Type B pancreatic cell (in vitro differentiated cells): ENCODE data around the gene CBX1. TPM values are rescaled to one million over a fixed set of nuclear protein-coding genes. Genes with fewer than 3 reads are reported as not detected.
A peak's percentile ranks its signal among the peaks of the same experiment; 100 is the strongest.

Experiments
- DNase-seq: peaks from one replicate; pipeline ENCODE4 v3.0.0; 2021; ENCODE audit warnings: mixed read lengths; ENCODE audit not compliant: unreplicated experiment; ENCODE audit errors: extremely low spot score
- H3K27ac Mint-ChIP-seq: 2 replicates; pipeline ENCODE4 v1.8.0; 2021; ENCODE audit warnings: mild to moderate bottlenecking, mixed read lengths
- H3K27me3 Mint-ChIP-seq: 2 replicates; pipeline ENCODE4 v1.8.0; 2021; ENCODE audit warnings: mixed read lengths
- H3K36me3 Mint-ChIP-seq: 2 replicates; pipeline ENCODE4 v1.8.0; 2021; ENCODE audit warnings: mixed read lengths
- H3K4me1 Mint-ChIP-seq: one replicate; pipeline ENCODE4 v1.8.0; 2021; ENCODE audit warnings: mixed read lengths; ENCODE audit not compliant: unreplicated experiment
- H3K4me3 Mint-ChIP-seq: 2 replicates; pipeline ENCODE4 v1.8.0; 2021; ENCODE audit warnings: mild to moderate bottlenecking, mixed read lengths
- H3K9me3 Mint-ChIP-seq: 2 replicates; pipeline ENCODE4 v1.8.0; 2021; ENCODE audit warnings: mixed read lengths
- total RNA-seq: library from RNA; stranded (reverse); gene quantifications from 2 replicates; pipeline ENCODE4 v1.2.1, GENCODE V29; 2021; ENCODE audit warnings: low replicate concordance
- TF ChIP-seq, protein P1 (sequence below): fragments of 200-600 bp; sonication (generic); conservative IDR thresholded peaks from 2 replicates; pipeline ENCODE4 v1.5.0; 2021; ENCODE audit warnings: antibody characterized with exemption, mild to moderate bottlenecking

The CBX1 gene
- total RNA-seq, 1 donor from 2014 or later, result 154 TPM

DNA sequence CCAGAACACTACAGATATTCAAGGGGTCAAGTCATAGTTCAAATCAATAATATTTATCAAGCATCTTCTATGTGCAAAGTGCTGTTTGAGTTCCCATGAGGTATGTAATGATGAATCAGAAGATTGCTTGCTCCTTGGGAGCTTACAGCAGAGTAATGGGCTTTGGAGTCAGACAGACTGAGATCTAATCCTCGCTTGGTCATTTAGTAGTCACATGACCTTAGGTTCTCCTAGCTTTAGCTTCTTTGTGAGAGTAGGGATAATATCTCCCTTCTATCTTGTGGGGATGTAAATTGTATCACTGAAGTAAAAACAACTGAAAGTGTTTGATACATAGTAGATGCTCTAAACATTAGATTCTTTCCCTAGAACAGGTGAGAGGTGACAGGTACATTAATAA is 36.4 kb upstream of the CBX1 start:
- Mint-ChIP-seq H3K36me3 (no peaks in the 10 kb centered on the region), H3K4me1 (no peaks in the 10 kb centered on the region), H3K27ac (no peak overlapping the region), H3K9me3 (no peaks in the 10 kb centered on the region), H3K27me3 (peaks cover 23% of the 10 kb centered on the region), H3K4me3 (no peak overlapping the region)
- TF ChIP-seq, protein P1, sequence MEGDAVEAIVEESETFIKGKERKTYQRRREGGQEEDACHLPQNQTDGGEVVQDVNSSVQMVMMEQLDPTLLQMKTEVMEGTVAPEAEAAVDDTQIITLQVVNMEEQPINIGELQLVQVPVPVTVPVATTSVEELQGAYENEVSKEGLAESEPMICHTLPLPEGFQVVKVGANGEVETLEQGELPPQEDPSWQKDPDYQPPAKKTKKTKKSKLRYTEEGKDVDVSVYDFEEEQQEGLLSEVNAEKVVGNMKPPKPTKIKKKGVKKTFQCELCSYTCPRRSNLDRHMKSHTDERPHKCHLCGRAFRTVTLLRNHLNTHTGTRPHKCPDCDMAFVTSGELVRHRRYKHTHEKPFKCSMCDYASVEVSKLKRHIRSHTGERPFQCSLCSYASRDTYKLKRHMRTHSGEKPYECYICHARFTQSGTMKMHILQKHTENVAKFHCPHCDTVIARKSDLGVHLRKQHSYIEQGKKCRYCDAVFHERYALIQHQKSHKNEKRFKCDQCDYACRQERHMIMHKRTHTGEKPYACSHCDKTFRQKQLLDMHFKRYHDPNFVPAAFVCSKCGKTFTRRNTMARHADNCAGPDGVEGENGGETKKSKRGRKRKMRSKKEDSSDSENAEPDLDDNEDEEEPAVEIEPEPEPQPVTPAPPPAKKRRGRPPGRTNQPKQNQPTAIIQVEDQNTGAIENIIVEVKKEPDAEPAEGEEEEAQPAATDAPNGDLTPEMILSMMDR, result no peak
- DNase-seq, result no peak

DNA sequence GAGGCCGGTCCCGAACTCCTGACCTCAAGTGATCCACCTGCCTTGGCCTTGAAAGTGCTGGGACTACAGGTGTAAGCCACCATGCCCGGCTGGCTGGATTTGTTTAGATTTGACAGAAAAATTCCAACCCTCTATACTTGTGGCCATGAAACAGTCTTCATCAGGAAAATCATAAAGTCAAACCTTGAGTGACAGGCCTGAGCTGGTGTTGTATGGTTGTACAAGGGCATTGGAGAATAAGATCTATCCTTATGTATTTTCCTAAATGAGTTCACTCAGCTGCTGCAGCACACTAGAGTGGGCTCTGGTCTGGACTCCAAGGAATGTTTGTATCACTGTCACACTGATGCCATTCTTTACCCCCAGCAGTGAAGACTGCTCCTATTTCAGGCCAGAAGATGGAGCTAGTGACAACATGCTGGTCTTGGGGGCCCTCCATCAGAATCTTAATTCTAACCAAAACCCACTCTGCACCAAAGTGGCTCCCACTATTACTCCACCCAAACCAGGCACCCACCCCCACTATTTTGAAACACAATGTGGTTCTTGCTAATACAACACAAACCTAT is 33.7 kb upstream of the CBX1 start:
- DNase-seq, result no peak
- Mint-ChIP-seq H3K27me3 (peaks cover 14% of the 10 kb centered on the region), H3K9me3 (no peaks in the 10 kb centered on the region), H3K27ac (no peak overlapping the region), H3K4me1 (no peaks in the 10 kb centered on the region), H3K36me3 (no peaks in the 10 kb centered on the region), H3K4me3 (no peak overlapping the region)
- TF ChIP-seq, protein P1, result no peak

DNA sequence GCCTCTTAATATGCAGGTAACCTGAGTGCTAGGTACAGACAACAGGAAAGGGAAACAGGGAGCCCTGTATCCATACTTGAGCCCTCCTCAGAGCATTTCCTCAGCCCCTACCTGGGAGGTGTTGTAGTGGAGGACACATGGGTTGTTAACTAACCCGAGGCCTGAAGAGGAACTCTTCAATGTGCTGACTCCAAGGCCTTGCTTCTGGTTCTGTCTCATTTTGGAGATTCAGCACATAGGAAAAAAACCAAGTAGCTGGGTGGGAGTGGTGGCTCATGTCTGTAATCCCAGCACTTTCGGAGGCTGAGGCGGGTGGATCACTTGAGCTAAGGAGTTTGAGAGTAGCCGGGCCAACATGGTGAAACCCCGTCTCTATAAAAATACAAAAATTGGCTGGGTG is 31.1 kb upstream of the CBX1 start:
- H3K27me3 Mint-ChIP-seq, result peaks cover 5% of the 10 kb centered on the region
- H3K36me3 Mint-ChIP-seq, result no peaks in the 10 kb centered on the region
- no peak overlapping the region for H3K4me3 Mint-ChIP-seq
- TF ChIP-seq, protein P1, result no peak
- no peaks in the 10 kb centered on the region for H3K9me3 Mint-ChIP-seq
- no peaks in the 10 kb centered on the region for H3K4me1 Mint-ChIP-seq
- no peak overlapping the region for H3K27ac Mint-ChIP-seq
- DNase-seq, result no peak

DNA sequence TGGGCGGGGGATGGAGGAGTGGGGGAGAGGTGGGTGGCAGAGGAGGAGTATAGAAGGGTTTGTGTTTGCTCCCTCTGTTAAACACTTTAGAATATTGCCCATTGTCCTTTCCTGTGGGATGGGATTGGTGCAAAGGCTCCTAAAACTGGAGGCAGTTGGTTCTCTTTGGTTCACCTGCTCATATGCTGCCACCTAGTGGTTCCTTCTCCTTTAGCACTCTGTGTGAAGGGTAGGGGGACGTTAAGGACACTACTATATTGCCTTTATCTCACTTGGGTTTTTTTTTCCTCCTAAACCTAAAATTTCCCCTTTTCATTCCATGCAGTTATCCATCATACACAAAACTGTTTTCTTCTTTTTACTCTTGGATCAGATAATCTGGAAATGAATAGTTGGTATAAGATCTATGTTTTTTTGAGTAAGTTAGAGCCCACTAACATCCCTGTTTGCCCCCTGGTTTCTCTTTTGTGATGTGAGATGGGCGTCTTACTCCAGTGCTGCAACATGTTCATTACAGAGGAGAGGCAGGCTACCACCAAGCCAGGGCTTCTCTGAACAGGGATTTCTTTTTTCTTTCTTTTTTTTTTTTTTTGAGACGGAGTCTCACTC is 30.0 kb upstream of the CBX1 start:
- Mint-ChIP-seq H3K27me3 (peaks cover 5% of the 10 kb centered on the region), H3K36me3 (no peaks in the 10 kb centered on the region), H3K9me3 (no peaks in the 10 kb centered on the region), H3K4me1 (peaks cover 3% of the 10 kb centered on the region), H3K27ac (peak overlapping the region; percentile 25), H3K4me3 (no peak overlapping the region)
- TF ChIP-seq, protein P1, result peak; percentile 94
- DNase-seq, result no peak

DNA sequence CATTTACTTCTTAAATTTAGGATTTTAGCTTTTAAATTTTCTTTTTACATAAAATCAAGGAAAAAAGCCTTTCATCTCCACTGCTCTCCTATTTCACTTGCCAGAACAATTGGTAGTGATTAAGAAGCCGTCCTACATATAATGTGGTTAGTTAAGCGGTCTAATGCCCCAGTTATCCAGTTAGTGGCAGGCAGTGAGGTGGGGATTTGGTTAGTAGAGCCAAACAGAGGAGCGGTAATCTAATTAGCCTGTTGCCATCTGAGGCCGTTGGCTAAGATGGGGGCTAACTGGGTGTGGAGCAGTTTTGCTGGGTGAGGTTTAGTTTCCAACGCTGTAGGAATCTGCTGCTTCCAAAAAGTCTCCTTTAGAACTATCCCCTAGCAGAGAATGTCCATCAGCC is 28.7 kb upstream of the CBX1 start:
- TF ChIP-seq, protein P1, result no peak
- no peaks in the 10 kb centered on the region for H3K36me3 Mint-ChIP-seq
- no peak overlapping the region for H3K27ac Mint-ChIP-seq
- no peak overlapping the region for H3K4me3 Mint-ChIP-seq
- peaks cover 15% of the 10 kb centered on the region for H3K4me1 Mint-ChIP-seq
- no peak for DNase-seq
- H3K27me3 Mint-ChIP-seq, result peaks cover 5% of the 10 kb centered on the region
- H3K9me3 Mint-ChIP-seq, result no peaks in the 10 kb centered on the region
